GM13976 (cell line): ENCODE data around the gene CFAP410.

ENCODE experiments used
- DNase-seq: peaks from one replicate; pipeline ENCODE4 v3.0.0; 2012; ENCODE audit warnings: low spot score
- CTCF ChIP-seq: IDR thresholded peaks from 2 replicates; pipeline ENCODE4 v1.5.1; 2012; ENCODE audit warnings: borderline replicate concordance, mild to moderate bottlenecking; ENCODE audit not compliant: insufficient read depth; ENCODE audit errors: extremely low read depth, missing control alignments, control extremely low read depth
- in situ Hi-C: fragments of 300-500 bp; cut with MboI; formaldehyde crosslinking; loops from one replicate; pipeline ENCODE4 v1.12.0; 2022; ENCODE audit warnings: low sequenced_read_pairs, mixed read lengths, inconsistent platforms; ENCODE audit not compliant: unreplicated experiment

Gene CFAP410

DNA sequence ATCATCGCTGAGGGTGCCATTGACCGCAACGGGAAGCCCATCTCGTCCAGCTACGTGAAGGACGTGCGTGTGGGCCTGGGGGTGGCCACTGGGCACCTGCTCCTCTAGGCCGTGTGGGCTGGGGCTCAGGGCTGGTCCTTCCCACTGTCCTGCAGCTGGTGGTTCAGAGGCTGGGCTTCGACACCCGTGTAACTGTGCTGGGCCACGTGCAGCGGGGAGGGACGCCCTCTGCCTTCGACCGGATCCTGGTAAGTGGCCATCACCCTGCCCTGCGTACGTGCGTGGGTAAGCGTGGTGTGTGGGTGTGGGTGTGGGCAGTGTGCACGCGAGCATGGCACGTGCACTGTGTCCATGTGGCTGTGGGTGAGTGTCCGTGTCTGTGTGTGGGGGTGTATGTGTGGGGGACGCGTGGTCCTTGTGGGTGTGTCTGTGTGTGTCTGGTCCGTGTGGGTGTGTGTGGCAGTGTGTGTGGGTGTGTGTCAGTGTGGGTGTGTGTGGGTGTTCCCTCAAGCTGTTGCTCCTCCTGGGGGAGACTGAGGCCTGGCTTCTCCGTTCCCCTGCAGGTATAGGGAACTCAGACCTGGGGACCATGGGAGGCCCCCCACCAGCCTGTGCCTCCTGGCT, 22.8 kb downstream of the CFAP410 start:
- no peak for DNase-seq
- no peak for TF ChIP-seq CTCF
- in situ Hi-C loops = no loop called here

DNA sequence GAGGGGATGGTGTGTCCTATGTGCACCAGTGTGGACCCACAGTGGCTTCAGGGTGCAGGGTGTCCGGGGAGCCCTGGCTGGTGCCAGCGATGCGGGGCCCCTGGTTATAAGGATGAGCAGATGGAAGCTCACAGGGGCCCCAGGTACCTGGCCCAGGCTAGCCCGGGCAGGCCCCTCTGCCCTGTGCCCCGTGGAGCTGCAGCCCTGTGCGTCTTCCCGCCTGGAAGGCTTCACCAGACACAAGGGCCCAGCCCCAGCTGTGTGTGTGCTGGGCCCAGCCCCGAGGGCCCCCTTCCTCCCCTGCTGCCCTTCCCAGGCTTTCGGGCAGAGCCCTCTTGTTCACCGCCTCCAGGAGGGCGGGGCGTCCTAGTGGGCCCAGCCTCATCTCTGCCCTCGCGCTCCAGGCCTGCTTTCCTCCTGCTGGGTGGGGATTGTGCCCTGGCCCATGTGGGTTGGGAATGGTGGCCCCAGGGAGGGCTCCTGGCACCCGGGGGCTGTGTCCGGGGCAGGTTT, 23.4 kb downstream of the CFAP410 start:
- no peak for DNase-seq
- TF ChIP-seq CTCF = no peak
- in situ Hi-C loops = no loop called here

GRCh38 chr21:44314561-44314960, 24.6 kb downstream of the CFAP410 start:
- in situ Hi-C loops = no loop called here
- no peak for DNase-seq
- no peak for TF ChIP-seq CTCF

- in situ Hi-C loops = no loop called here
- TF ChIP-seq CTCF = no peak
These were observed 25.1 kb downstream of the CFAP410 start for GRCh38 chr21:44314128-44314527.

DNA sequence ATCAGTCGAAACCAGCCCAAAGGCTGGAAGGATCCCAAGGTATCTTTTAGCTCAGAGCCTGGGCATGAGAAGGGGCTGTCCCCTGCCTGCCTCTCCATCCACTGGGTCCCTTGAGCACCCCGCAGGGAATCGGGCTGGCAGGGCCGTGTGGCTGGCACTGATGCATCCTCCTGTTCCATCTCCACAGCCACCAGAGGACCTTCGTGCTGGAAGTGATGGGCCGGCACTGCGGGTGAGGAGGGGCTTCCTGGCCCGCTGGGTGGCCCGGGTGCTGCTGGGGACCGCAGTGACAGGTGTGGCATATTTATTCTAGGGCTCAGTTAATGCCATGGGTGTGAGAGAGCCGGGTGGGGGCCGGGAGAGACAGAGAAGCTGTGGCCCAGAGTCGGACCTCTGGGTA, 25.7 kb downstream of the CFAP410 start:
- no peak for TF ChIP-seq CTCF
- no peak for DNase-seq
- in situ Hi-C loops = no loop called here

More at GRCh38 chr21:44314128-44314527, 25.1 kb downstream of the CFAP410 start:
- DNase-seq = no peak

GRCh38 chr21:44312716-44313115, 26.5 kb downstream of the CFAP410 start:
- in situ Hi-C loops = no loop called here
- TF ChIP-seq CTCF = no peak
- DNase-seq = no peak

DNA sequence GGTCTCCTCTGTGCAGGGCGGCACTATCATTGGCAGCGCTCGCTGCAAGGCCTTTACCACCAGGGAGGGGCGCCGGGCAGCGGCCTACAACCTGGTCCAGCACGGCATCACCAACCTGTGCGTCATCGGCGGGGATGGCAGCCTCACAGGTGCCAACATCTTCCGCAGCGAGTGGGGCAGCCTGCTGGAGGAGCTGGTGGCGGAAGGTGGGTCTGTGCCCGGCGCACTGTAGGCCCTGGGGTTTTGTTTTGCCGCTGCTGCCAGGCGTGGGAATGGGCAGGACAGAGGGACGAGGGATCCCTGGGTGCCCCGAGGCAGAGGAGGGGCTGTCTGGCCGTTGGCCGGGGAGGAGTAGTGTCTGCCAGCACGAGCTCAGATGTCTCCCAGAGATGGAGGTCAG, 27.1 kb downstream of the CFAP410 start:
- no peak for TF ChIP-seq CTCF
- no peak for DNase-seq
- in situ Hi-C loops = no loop called here
